GM12878 (cell line): ENCODE results near the gene DCC. TPM values are rescaled to one million over a fixed set of nuclear protein-coding genes. Genes with fewer than 3 reads are reported as not detected.

Experiments used
- ATAC-seq: fragments of 200-7000 bp; cut with Tn5 transposase; 3 replicates; pipeline ENCODE4 v1.9.1; 2020; ENCODE audit warnings: mild to moderate bottlenecking, moderate library complexity
- BruUV-seq: library from RNA; stranded (reverse); fragments of 400-500 nt; replicated peaks from 2 replicates; lab custom pipeline; 2021; lab: Mats Ljungman, UMichigan
- CTCF ChIA-PET: fragments of 300-600 bp; sonication (Branson Sonifier 250); formaldehyde crosslinking; extraction: SDS; loops from one replicate; lab custom pipeline; 2021; ENCODE audit warnings: inconsistent platforms; lab: Yijun Ruan, JAX
- POLR2A ChIA-PET: fragments of 350-600 bp; formaldehyde crosslinking; extraction: SDS; loops from one replicate; lab custom pipeline; 2021; ENCODE audit warnings: inconsistent platforms; lab: Charles Lee
- RAD21 ChIA-PET: fragments of 300-600 bp; sonication (Branson Sonifier 250); formaldehyde crosslinking; loops from one replicate; lab custom pipeline; 2023; ENCODE audit warnings: antibody characterized with exemption; ENCODE audit not compliant: unreplicated experiment; lab: Charles Lee
- SMC1A ChIA-PET: fragments of 300-600 bp; sonication (Branson Sonifier 250); formaldehyde crosslinking; loops from one replicate; lab custom pipeline; 2023; ENCODE audit not compliant: unreplicated experiment, uncharacterized antibody; lab: Charles Lee
- DNase-seq: peaks from one replicate; pipeline ENCODE4 v3.0.0-alpha.2; 2011; ENCODE audit warnings: low read depth, low spot score
- FAIRE-seq: peaks from 3 replicates; lab custom pipeline; 2011; peaks lifted over from hg19 to GRCh38; lab: Jason Lieb, UNC
- H2AFZ ChIP-seq: 2 replicates; pipeline ENCODE4 v1.6.0; 2011; ENCODE audit warnings: low read depth, low read length, control low read depth; ENCODE audit not compliant: control insufficient read depth
- H3K27ac ChIP-seq: 2 replicates; pipeline ENCODE4 v1.5.1; 2011; ENCODE audit warnings: control low read depth; ENCODE audit not compliant: control insufficient read depth, insufficient read depth
- H3K27me3 ChIP-seq, 2 experiments: replicated peaks in 1 of 2; 2 replicates each; pipeline versions ENCODE4 v1.6.0 to v1.6.1; 2011; ENCODE audit warnings: low read length in 1 of 2; ENCODE audit not compliant: control insufficient read depth in 2 of 2, insufficient read depth in 2 of 2
- H3K36me3 ChIP-seq, 2 experiments: 2 replicates each; pipeline ENCODE4 v1.5.1; 2011; ENCODE audit warnings: low read length in 1 of 2; ENCODE audit not compliant: control insufficient read depth in 2 of 2, insufficient read depth in 2 of 2
- H3K4me1 ChIP-seq: 2 replicates; pipeline ENCODE4 v1.6.1; 2011; ENCODE audit warnings: mild to moderate bottlenecking, low read length, moderate library complexity, mixed read lengths; ENCODE audit not compliant: control insufficient read depth, insufficient read depth
- H3K4me2 ChIP-seq: 2 replicates; pipeline ENCODE4 v1.6.0; 2011; ENCODE audit warnings: control low read depth; ENCODE audit not compliant: control insufficient read depth, insufficient read depth
- H3K4me3 ChIP-seq: fragments of 200-600 bp; sonication (generic); 2 replicates; pipeline ENCODE4 v1.5.1; 2016
- H3K79me2 ChIP-seq: 2 replicates; pipeline ENCODE4 v1.6.0; 2011; ENCODE audit warnings: low read length; ENCODE audit not compliant: control insufficient read depth, insufficient read depth
- H3K9ac ChIP-seq: 2 replicates; pipeline ENCODE4 v1.8.0; 2011; ENCODE audit warnings: low read length, control low read depth, mixed read lengths; ENCODE audit not compliant: control insufficient read depth, insufficient read depth
- H3K9me3 ChIP-seq: replicated peaks from 3 replicates; pipeline ENCODE4 v1.5.1; 2011; ENCODE audit warnings: mild to moderate bottlenecking, low read length; ENCODE audit not compliant: control insufficient read depth, insufficient read depth
- H4K20me1 ChIP-seq: 2 replicates; pipeline ENCODE4 v1.6.0; 2011; ENCODE audit not compliant: control insufficient read depth, insufficient read depth
- BMI1 ChIP-seq: fragments of 450-650 bp; IDR thresholded peaks from 2 replicates; pipeline ENCODE4 v1.6.1; 2016; ENCODE audit warnings: mild to moderate bottlenecking, moderate library complexity, borderline replicate concordance
- CHD2 ChIP-seq: IDR thresholded peaks from 2 replicates; pipeline ENCODE4 v1.6.1; 2011; ENCODE audit warnings: low read depth, low read length, improper control_type of control experiment, borderline replicate concordance
- ELK1 ChIP-seq: IDR thresholded peaks from 2 replicates; pipeline ENCODE4 v1.6.1; 2012; ENCODE audit warnings: low read depth, low read length, improper control_type of control experiment
- HDAC2 ChIP-seq: fragments of 200-600 bp; sonication (generic); IDR thresholded peaks from 2 replicates; pipeline ENCODE4 v1.6.1; 2017
- JUNB ChIP-seq: IDR thresholded peaks from 2 replicates; pipeline ENCODE4 v1.6.1; 2016; ENCODE audit warnings: antibody characterized with exemption, mild to moderate bottlenecking
- LARP7 ChIP-seq: fragments of 450-650 bp; IDR thresholded peaks from 2 replicates; pipeline ENCODE4 v1.6.1; 2017; ENCODE audit warnings: mild to moderate bottlenecking
- MXI1 ChIP-seq: fragments of 150-350 bp; IDR thresholded peaks from 2 replicates; pipeline ENCODE4 v1.6.1; 2011; ENCODE audit warnings: low read depth, mild to moderate bottlenecking, inconsistent platforms, low read length, improper control_type of control experiment
- NBN ChIP-seq: fragments of 450-650 bp; IDR thresholded peaks from 2 replicates; pipeline ENCODE4 v1.6.1; 2016
- NFXL1 ChIP-seq: fragments of 450-650 bp; IDR thresholded peaks from 2 replicates; pipeline ENCODE4 v1.6.1; 2017; ENCODE audit warnings: antibody characterized with exemption, mild to moderate bottlenecking, borderline replicate concordance
- RCOR1 ChIP-seq: conservative IDR thresholded peaks from 2 replicates; pipeline ENCODE4 v1.6.1; 2012; ENCODE audit warnings: low read depth, low read length, improper control_type of control experiment
- SREBF1 ChIP-seq: IDR thresholded peaks from 2 replicates; pipeline ENCODE4 v1.6.1; 2012; ENCODE audit warnings: mild to moderate bottlenecking, low read length
- TCF3 ChIP-seq: IDR thresholded peaks from 2 replicates; pipeline ENCODE4 v1.6.1; 2012; ENCODE audit warnings: low read depth, mild to moderate bottlenecking, low read length, borderline replicate concordance; ENCODE audit not compliant: insufficient read depth
- USF2 ChIP-seq: IDR thresholded peaks from 2 replicates; pipeline ENCODE4 v1.6.1; 2011; ENCODE audit warnings: low read depth, low read length, improper control_type of control experiment, borderline replicate concordance
- WRNIP1 ChIP-seq: IDR thresholded peaks from 2 replicates; pipeline ENCODE4 v1.6.1; 2011; ENCODE audit warnings: low read depth, low read length, improper control_type of control experiment, borderline replicate concordance
- ZZZ3 ChIP-seq: IDR thresholded peaks from 2 replicates; pipeline ENCODE4 v1.6.1; 2011; ENCODE audit warnings: low read depth; ENCODE audit not compliant: control insufficient read depth, insufficient read length
- WGBS: methylation state at CpG from one replicate; pipeline ENCODE4 v1.1.6; 2016; ENCODE audit warnings: low lambda C conversion rate; ENCODE audit not compliant: insufficient replicate concordance, insufficient coverage; ENCODE audit errors: missing lambda C conversion rate; 5-methylcytosine and 5-hydroxymethylcytosine counted together
- in situ Hi-C: fragments of 300-500 bp; cut with MboI; formaldehyde crosslinking; loops from 9 replicates; pipeline ENCODE4 v1.14.3; 2018; ENCODE audit warnings: mixed read lengths
- intact Hi-C: fragments of 100-400 bp; cut with micrococcal nuclease; formaldehyde crosslinking; loops from one replicate; pipeline ENCODE4 v1.14.2; 2022; ENCODE audit not compliant: unreplicated experiment
- polyA plus RNA-seq, 11 experiments: library from polyadenylated mRNA; depleted of rRNA in 4 of 11; unstranded in 6 of 11; stranded (reverse) in 5 of 11; fragments of >200 nt; fragmentation: Nextera tagmentation in 4 of 11; fragmentation: Illumina TruSeq in 1 of 11; extraction: Ambion mirVana in 4 of 11; extraction: Trizol in 1 of 11; gene quantifications; 1 replicate in 1 of 11; 2 replicates in 10 of 11; pipeline versions ENCODE4 v1.2.1 to v1.2.3, GENCODE V29; 2011 to 2016; ENCODE audit warnings: inconsistent platforms in 2 of 11, missing spikeins in 2 of 11, low read depth in 1 of 11
- total RNA-seq, 4 experiments: library from RNA; depleted of rRNA in 3 of 4; stranded (reverse); fragments of >200 nt in 3 of 4; fragmentation: Illumina TruSeq in 1 of 4; extraction: Trizol in 1 of 4; gene quantifications; 2 replicates each; pipeline versions ENCODE4 v1.2.1 to v1.2.3, GENCODE V29; 2013 to 2021

The DCC gene
- total and polyA plus RNA-seq, 10 of the 15 experiments (the other 5 are each of a cell fraction or from before 2014, with no cell fraction given) = 0.01 TPM; not detected in 9

- intact Hi-C loops = no loop called here
- FAIRE-seq (no peak), ATAC-seq (no peak), DNase-seq (no peak)
- no peak overlapping the region for H3K4me2 ChIP-seq
- H3K36me3 ChIP-seq = no peaks in the 10 kb centered on the region
- H2AFZ ChIP-seq = no peak overlapping the region
- no peaks in the 10 kb centered on the region for H4K20me1 ChIP-seq
- no peaks in the 10 kb centered on the region for H3K4me1 ChIP-seq
- ChIA-PET POLR2A (no interaction called here), SMC1A (no interaction called here), CTCF (no interaction called here), RAD21 (no interaction called here)
- no peak overlapping the region for H3K4me3 ChIP-seq
- no peak overlapping the region for H3K27ac ChIP-seq
- H3K27me3 ChIP-seq = no peaks in the 10 kb centered on the region
- no peaks in the 10 kb centered on the region for H3K79me2 ChIP-seq
- H3K9me3 ChIP-seq = no peaks in the 10 kb centered on the region
- no peak overlapping the region for H3K9ac ChIP-seq
- in situ Hi-C loops = no loop called here
- no TSS peak for BruUV-seq
- TF ChIP-seq ZZZ3 (no peak), WRNIP1 (no peak), MXI1 (no peak), USF2 (no peak), JUNB (no peak), NFXL1 (no peak), RCOR1 (no peak), SREBF1 (no peak), TCF3 (no peak), NBN (no peak), BMI1 (no peak), LARP7 (no peak), CHD2 (no peak), ELK1 (no peak), HDAC2 (no peak)
- 26% methylated on average over 4 of the region's 4 CpGs for WGBS
These were observed 312.4 kb downstream of the DCC start for GRCh38 chr18:52652391-52652790.
